ENCODE measurements around the gene SLC9A9. TPM values are rescaled to one million over a fixed set of nuclear protein-coding genes. Genes with fewer than 3 reads are reported as not detected.

Gene SLC9A9
- total RNA-seq, 1 experiment from 2014 or later: not detected

DNA sequence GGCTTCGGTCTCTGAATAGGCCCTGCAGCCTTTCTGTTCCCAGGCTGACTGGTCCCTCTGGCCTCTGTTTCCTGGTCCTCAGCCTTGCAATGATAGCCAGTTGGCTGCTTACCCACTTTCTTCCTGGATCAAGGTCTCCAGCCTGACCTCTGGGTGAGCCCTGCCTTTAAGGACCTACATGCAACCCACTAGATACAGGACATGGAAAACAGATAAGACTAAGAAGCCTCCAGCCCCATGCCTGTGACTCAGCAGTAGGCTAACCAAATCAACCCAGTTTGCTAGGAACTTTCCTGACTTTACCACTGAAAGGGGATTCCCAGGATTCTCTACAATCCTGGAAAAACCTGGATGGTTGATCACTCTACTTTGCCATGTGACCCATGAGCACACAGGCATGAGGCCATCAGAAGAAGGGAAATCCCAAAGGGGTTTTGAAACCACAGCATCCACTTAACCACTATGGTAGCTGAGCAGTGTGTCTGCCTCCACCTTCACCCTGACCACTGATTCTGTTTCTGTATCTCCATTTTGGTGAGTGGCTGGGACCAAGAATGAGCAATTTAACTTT is 540.6 kb downstream of the SLC9A9 start:
- Histone ChIP-seq H3K4me1 (no peaks in the 10 kb centered on the region), H3K9me3 (no peaks in the 10 kb centered on the region), H3K27me3 (replicated peaks; ENCODE audit: control insufficient read depth, insufficient read depth, low read length) (no peaks in the 10 kb centered on the region; the same call in 1 of the 2 replicates), H3K36me3 (ENCODE audit: control insufficient read depth, insufficient read depth, low read length) (no peaks in the 10 kb centered on the region), H3K4me3 (ENCODE audit: low read depth, low read length) (no peak overlapping the region)
- Mint-ChIP-seq H3K9me3 (ENCODE audit: unreplicated experiment) (no peaks in the 10 kb centered on the region), H3K4me1 (ENCODE audit: low read depth, unreplicated experiment) (no peaks in the 10 kb centered on the region), H3K4me3 (ENCODE audit: unreplicated experiment) (no peak overlapping the region), H3K27me3 (ENCODE audit: insufficient read depth, unreplicated experiment) (peaks cover 6% of the 10 kb centered on the region), H3K36me3 (ENCODE audit: insufficient read depth, unreplicated experiment) (no peaks in the 10 kb centered on the region), H3K27ac (ENCODE audit: unreplicated experiment) (no peak overlapping the region)
- ChIA-PET CTCF (no interaction called here), POLR2A (no interaction called here)
- no peak for TF ChIP-seq CTCF (IDR thresholded peaks at IDR 0.05; ENCODE audit: insufficient read depth in 1 of 2, low read depth in 1 of 2, low read length in 1 of 2, severe bottlenecking in 1 of 2, unreplicated experiment in 1 of 2)
- no peak for DNase-seq
- intact Hi-C loops (cut with micrococcal nuclease; ENCODE audit: unreplicated experiment): no loop called here
- no TSS peak for BruUV-seq (replicated peaks)

- no peak for DNase-seq
- Mint-ChIP-seq H3K4me3 (ENCODE audit: unreplicated experiment) (no peak overlapping the region), H3K9me3 (ENCODE audit: unreplicated experiment) (no peaks in the 10 kb centered on the region), H3K27me3 (ENCODE audit: insufficient read depth, unreplicated experiment) (peaks cover 10% of the 10 kb centered on the region), H3K36me3 (ENCODE audit: insufficient read depth, unreplicated experiment) (no peaks in the 10 kb centered on the region), H3K4me1 (ENCODE audit: low read depth, unreplicated experiment) (no peaks in the 10 kb centered on the region), H3K27ac (ENCODE audit: unreplicated experiment) (no peak overlapping the region)
- ChIA-PET POLR2A (no interaction called here), CTCF (no interaction called here)
- TF ChIP-seq CTCF (IDR thresholded peaks at IDR 0.05; ENCODE audit: insufficient read depth in 1 of 2, low read depth in 1 of 2, low read length in 1 of 2, severe bottlenecking in 1 of 2, unreplicated experiment in 1 of 2): no peak
- no peaks in the 10 kb centered on the region; the same call in 1 of the 2 replicates for H3K27me3 ChIP-seq (replicated peaks; ENCODE audit: control insufficient read depth, insufficient read depth, low read length)
- no peaks in the 10 kb centered on the region for H3K9me3 ChIP-seq
- no peak overlapping the region for H3K4me3 ChIP-seq (ENCODE audit: low read depth, low read length)
- BruUV-seq (replicated peaks): no TSS peak
- H3K36me3 ChIP-seq (ENCODE audit: control insufficient read depth, insufficient read depth, low read length): no peaks in the 10 kb centered on the region
- intact Hi-C loops (cut with micrococcal nuclease; ENCODE audit: unreplicated experiment): no loop called here
- H3K4me1 ChIP-seq: no peaks in the 10 kb centered on the region
These were observed 541.9 kb downstream of the SLC9A9 start for GRCh38 chr3:143306407-143306806.

DNA sequence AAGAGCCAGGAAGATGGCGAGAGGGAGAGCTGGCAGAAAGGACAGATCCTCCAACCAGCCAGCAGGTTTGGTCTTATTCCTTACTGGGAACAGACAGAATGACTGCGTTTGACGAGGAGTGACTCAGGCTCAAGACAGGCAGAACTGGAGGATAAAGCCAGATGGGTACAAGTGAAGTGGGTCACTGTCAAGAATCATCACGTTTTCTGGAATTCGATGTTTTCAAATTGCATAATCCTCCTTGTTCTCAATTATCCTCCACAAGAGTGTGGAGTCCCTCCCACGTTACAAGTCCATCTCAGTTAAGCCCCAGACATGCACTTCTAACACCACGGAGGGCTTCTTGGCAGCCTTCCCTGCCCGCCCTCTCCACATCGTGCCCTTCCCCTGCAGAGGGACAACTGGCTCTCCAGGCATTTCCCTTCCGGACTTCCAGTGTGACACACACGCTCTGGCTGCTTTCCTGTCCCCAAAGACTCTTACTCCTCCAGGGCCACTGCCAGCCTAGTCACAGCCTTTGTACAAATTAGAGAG is 545.6 kb downstream of the SLC9A9 start:
- CTCF ChIA-PET: no interaction called here
- no TSS peak for BruUV-seq (replicated peaks)
- POLR2A ChIA-PET: no interaction called here
- Mint-ChIP-seq H3K36me3 (ENCODE audit: insufficient read depth, unreplicated experiment) (no peaks in the 10 kb centered on the region), H3K27ac (ENCODE audit: unreplicated experiment) (no peak overlapping the region), H3K27me3 (ENCODE audit: insufficient read depth, unreplicated experiment) (peaks cover 12% of the 10 kb centered on the region), H3K4me3 (ENCODE audit: unreplicated experiment) (no peak overlapping the region), H3K4me1 (ENCODE audit: low read depth, unreplicated experiment) (no peaks in the 10 kb centered on the region), H3K9me3 (ENCODE audit: unreplicated experiment) (no peaks in the 10 kb centered on the region)
- H3K9me3 ChIP-seq: no peaks in the 10 kb centered on the region
- no peaks in the 10 kb centered on the region for H3K36me3 ChIP-seq (ENCODE audit: control insufficient read depth, insufficient read depth, low read length)
- TF ChIP-seq CTCF (IDR thresholded peaks at IDR 0.05; ENCODE audit: insufficient read depth in 1 of 2, low read depth in 1 of 2, low read length in 1 of 2, severe bottlenecking in 1 of 2, unreplicated experiment in 1 of 2): no peak
- no peak overlapping the region for H3K4me3 ChIP-seq (ENCODE audit: low read depth, low read length)
- intact Hi-C loops (cut with micrococcal nuclease; ENCODE audit: unreplicated experiment): no loop called here
- no peaks in the 10 kb centered on the region for H3K4me1 ChIP-seq
- H3K27me3 ChIP-seq (replicated peaks; ENCODE audit: control insufficient read depth, insufficient read depth, low read length): no peaks in the 10 kb centered on the region; the same call in 1 of the 2 replicates
- DNase-seq: no peak
